AG20443 (cell line): ENCODE data around the gene LIPT2.
A peak's percentile ranks its signal among the peaks of the same experiment; 100 is the strongest.

ENCODE experiments used
- DNase-seq: peaks from one replicate; pipeline ENCODE4 v3.0.0; 2012; ENCODE audit warnings: low spot score, mixed read lengths

LIPT2 gene

GRCh38 chr11:74464746-74465145 is 28.8 kb downstream of the LIPT2 start:
- DNase-seq = no peak

- DNase-seq = no peak
These were observed 30.3 kb downstream of the LIPT2 start for GRCh38 chr11:74463216-74463615.

- DNase-seq = no peak
These were observed 30.9 kb downstream of the LIPT2 start for GRCh38 chr11:74462631-74463030.

- DNase-seq = peak; percentile 71
These were observed 31.5 kb downstream of the LIPT2 start for GRCh38 chr11:74462009-74462408.

GRCh38 chr11:74460481-74461154 is 32.9 kb downstream of the LIPT2 start:
- DNase-seq = peak; percentile 55

- no peak for DNase-seq
These were observed 33.5 kb downstream of the LIPT2 start for GRCh38 chr11:74460065-74460464.

GRCh38 chr11:74459584-74459983 is 33.9 kb downstream of the LIPT2 start:
- no peak for DNase-seq

GRCh38 chr11:74457356-74457755 is 36.2 kb downstream of the LIPT2 start:
- no peak for DNase-seq

- peak; percentile 80 for DNase-seq
These were observed 40.0 kb downstream of the LIPT2 start for GRCh38 chr11:74453373-74453975.

GRCh38 chr11:74452366-74452765 is 41.2 kb downstream of the LIPT2 start:
- no peak for DNase-seq

- no peak for DNase-seq
These were observed 43.2 kb downstream of the LIPT2 start for GRCh38 chr11:74450318-74450717.

- DNase-seq = peak; percentile 83
These were observed 44.1 kb downstream of the LIPT2 start for GRCh38 chr11:74449369-74449931.

- no peak for DNase-seq
These were observed 45.8 kb downstream of the LIPT2 start for GRCh38 chr11:74447720-74448119.

GRCh38 chr11:74446532-74446938 is 47.0 kb downstream of the LIPT2 start:
- no peak for DNase-seq

GRCh38 chr11:74444173-74444826 is 49.2 kb downstream of the LIPT2 start:
- DNase-seq = no peak

GRCh38 chr11:74443071-74443864 is 50.3 kb downstream of the LIPT2 start:
- DNase-seq = no peak

GRCh38 chr11:74442636-74443035 is 50.9 kb downstream of the LIPT2 start:
- DNase-seq = no peak
